ENCODE results near the gene NR2F1-AS1. TPM values are rescaled to one million over a fixed set of nuclear protein-coding genes. Genes with fewer than 3 reads are reported as not detected.

Gene NR2F1-AS1
- total RNA-seq, 1 donor from 2014 or later: 9.5 TPM

- Histone ChIP-seq H3K4me3 (ENCODE audit: low read depth, low read length) (no peak overlapping the region), H3K36me3 (ENCODE audit: control insufficient read depth, insufficient read depth, low read length) (no peaks in the 10 kb centered on the region), H3K27me3 (ENCODE audit: control insufficient read depth, insufficient read depth, low read length) (no peaks in the 10 kb centered on the region)
- TF ChIP-seq CTCF (IDR thresholded peaks at IDR 0.05; ENCODE audit: insufficient read depth, low read length, poor library complexity, severe bottlenecking): no peak
- no peak for DNase-seq (ENCODE audit: low read depth)
Observed at GRCh38 chr5:93417490-93417889, 163.5 kb downstream of the NR2F1-AS1 start.

DNA sequence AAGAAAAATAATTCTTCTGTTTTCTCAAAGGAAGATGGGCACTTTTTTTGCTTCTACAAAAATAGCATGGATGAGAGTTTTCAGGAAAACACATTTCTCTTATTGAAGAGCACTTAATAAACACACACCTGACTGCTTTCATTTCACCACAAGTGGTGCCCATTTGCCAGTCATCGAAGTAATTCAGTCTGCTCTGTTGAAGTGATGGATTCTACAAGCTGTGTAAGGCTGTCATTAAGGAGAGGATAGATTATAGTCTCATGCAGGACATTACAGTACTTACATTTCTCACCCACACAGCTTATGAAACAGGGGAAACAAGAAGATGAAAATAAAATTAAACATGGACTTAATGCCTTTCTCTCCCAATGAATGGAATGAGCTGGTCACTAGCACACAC, 165.2 kb downstream of the NR2F1-AS1 start:
- Histone ChIP-seq H3K4me3 (ENCODE audit: low read depth, low read length) (no peak overlapping the region), H3K27me3 (ENCODE audit: control insufficient read depth, insufficient read depth, low read length) (no peaks in the 10 kb centered on the region), H3K36me3 (ENCODE audit: control insufficient read depth, insufficient read depth, low read length) (no peaks in the 10 kb centered on the region)
- TF ChIP-seq CTCF (IDR thresholded peaks at IDR 0.05; ENCODE audit: insufficient read depth, low read length, poor library complexity, severe bottlenecking): no peak
- DNase-seq (ENCODE audit: low read depth): no peak

GRCh38 chr5:93411716-93412115, 169.3 kb downstream of the NR2F1-AS1 start:
- Histone ChIP-seq H3K36me3 (ENCODE audit: control insufficient read depth, insufficient read depth, low read length) (no peaks in the 10 kb centered on the region), H3K4me3 (ENCODE audit: low read depth, low read length) (no peak overlapping the region), H3K27me3 (ENCODE audit: control insufficient read depth, insufficient read depth, low read length) (no peaks in the 10 kb centered on the region)
- no peak for DNase-seq (ENCODE audit: low read depth)
- no peak for TF ChIP-seq CTCF (IDR thresholded peaks at IDR 0.05; ENCODE audit: insufficient read depth, low read length, poor library complexity, severe bottlenecking)

DNA sequence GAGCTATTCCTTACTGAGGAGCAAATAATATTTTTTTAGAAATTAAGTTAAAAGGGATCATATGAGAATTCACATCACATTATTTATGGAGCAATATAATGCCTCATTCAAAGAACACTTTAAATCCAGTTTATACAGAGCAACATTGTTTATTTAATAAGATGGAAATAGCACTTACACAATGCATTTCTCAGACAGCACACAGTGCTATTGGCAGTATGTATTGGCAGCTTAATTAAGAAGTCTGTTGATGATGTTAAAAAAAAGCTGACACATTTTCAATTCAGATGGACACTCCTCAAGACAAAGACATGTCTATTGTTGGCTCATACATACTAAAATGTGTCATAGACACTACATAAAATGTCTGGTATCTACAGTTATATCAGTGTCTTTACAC, 171.3 kb downstream of the NR2F1-AS1 start:
- Histone ChIP-seq H3K27me3 (ENCODE audit: control insufficient read depth, insufficient read depth, low read length) (no peaks in the 10 kb centered on the region), H3K4me3 (ENCODE audit: low read depth, low read length) (no peak overlapping the region), H3K36me3 (ENCODE audit: control insufficient read depth, insufficient read depth, low read length) (no peaks in the 10 kb centered on the region)
- TF ChIP-seq CTCF (IDR thresholded peaks at IDR 0.05; ENCODE audit: insufficient read depth, low read length, poor library complexity, severe bottlenecking): no peak
- no peak for DNase-seq (ENCODE audit: low read depth)

DNA sequence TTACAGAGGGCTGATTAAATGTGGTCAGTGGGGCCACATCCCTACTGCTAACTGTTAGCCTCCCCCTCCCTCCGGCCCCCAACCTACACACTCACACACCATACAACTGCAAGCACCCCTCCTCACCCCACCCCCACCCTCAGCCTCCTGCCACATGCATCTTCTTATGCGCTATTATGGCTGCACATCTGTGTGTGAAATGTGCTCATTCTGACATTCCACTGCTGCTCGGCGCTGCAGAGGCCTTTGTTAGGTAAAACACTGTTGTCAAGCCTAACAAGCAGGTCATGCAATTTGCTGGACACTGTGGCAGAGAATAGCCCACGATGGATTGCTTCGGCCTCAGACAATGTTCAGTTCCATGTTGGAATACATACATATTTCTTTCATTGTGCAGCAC, 173.6 kb downstream of the NR2F1-AS1 start:
- H3K36me3 ChIP-seq (ENCODE audit: control insufficient read depth, insufficient read depth, low read length): no peaks in the 10 kb centered on the region
- H3K4me3 ChIP-seq (ENCODE audit: low read depth, low read length): no peak overlapping the region
- DNase-seq (ENCODE audit: low read depth): no peak

More for the DNA sequence above, 173.6 kb downstream of the NR2F1-AS1 start:
- H3K27me3 ChIP-seq (ENCODE audit: control insufficient read depth, insufficient read depth, low read length): no peaks in the 10 kb centered on the region
- no peak for TF ChIP-seq CTCF (IDR thresholded peaks at IDR 0.05; ENCODE audit: insufficient read depth, low read length, poor library complexity, severe bottlenecking)

Measured in kidney epithelial cell (primary cell).